ENCODE results near the gene COPRS. TPM values are rescaled to one million over a fixed set of nuclear protein-coding genes. Genes with fewer than 3 reads are reported as not detected.
"Not testable (repeated sequence)": the region's sequence is repeated elsewhere in the genome, so short reads cannot be mapped to it uniquely, and the experiment has no call there.

COPRS gene
- total RNA-seq, 1 donor from 2014 or later, result 35.4 TPM

- Histone ChIP-seq H3K27me3 (no peaks in the 10 kb centered on the region), H3K36me3 (no peaks in the 10 kb centered on the region), H3K9me3 (no peaks in the 10 kb centered on the region), H3K4me1 (peaks cover 16% of the 10 kb centered on the region), H3K27ac (no peak overlapping the region), H3K4me3 (no peak overlapping the region)
- DNase-seq (ENCODE audit: extremely low spot score in 2 of 2), result no peak
- intact Hi-C loops (cut with DNase I), result no loop called here
- TF ChIP-seq POLR2AphosphoS5 (IDR thresholded peaks at IDR 0.05; ENCODE audit: insufficient read depth in 1 of 2, low read depth in 1 of 2), result no peak
- TF ChIP-seq POLR2A (IDR thresholded peaks at IDR 0.05), result no peak
- TF ChIP-seq CTCF (IDR thresholded peaks at IDR 0.05), result no peak
These were observed 36.0 kb downstream of the COPRS start for GRCh38 chr17:31823014-31823413.

- DNase-seq (ENCODE audit: extremely low spot score in 2 of 2), result no peak
- no peaks in the 10 kb centered on the region for H3K9me3 ChIP-seq
- no peak overlapping the region for H3K27ac ChIP-seq
- H3K4me3 ChIP-seq, result no peak overlapping the region
- H3K4me1 ChIP-seq, result peaks cover 12% of the 10 kb centered on the region
- H3K27me3 ChIP-seq, result no peaks in the 10 kb centered on the region
- no peaks in the 10 kb centered on the region for H3K36me3 ChIP-seq
- intact Hi-C loops (cut with DNase I), result no loop called here
- TF ChIP-seq CTCF (IDR thresholded peaks at IDR 0.05) (no peak), POLR2AphosphoS5 (IDR thresholded peaks at IDR 0.05; ENCODE audit: insufficient read depth in 1 of 2, low read depth in 1 of 2) (no peak), POLR2A (IDR thresholded peaks at IDR 0.05) (no peak)
These were observed 38.2 kb downstream of the COPRS start for GRCh38 chr17:31820691-31821435.

GRCh38 chr17:31819578-31819977 lies 39.5 kb downstream of the COPRS start:
- Histone ChIP-seq H3K9me3 (no peaks in the 10 kb centered on the region), H3K36me3 (no peaks in the 10 kb centered on the region), H3K4me1 (peaks cover 2% of the 10 kb centered on the region), H3K27me3 (no peaks in the 10 kb centered on the region), H3K27ac (no peak overlapping the region), H3K4me3 (no peak overlapping the region)
- DNase-seq (ENCODE audit: extremely low spot score in 2 of 2), result no peak
- intact Hi-C loops (cut with DNase I), result no loop called here
- TF ChIP-seq POLR2AphosphoS5 (IDR thresholded peaks at IDR 0.05; ENCODE audit: insufficient read depth in 1 of 2, low read depth in 1 of 2) (no peak), CTCF (IDR thresholded peaks at IDR 0.05) (no peak), POLR2A (IDR thresholded peaks at IDR 0.05) (no peak)

- H3K27me3 ChIP-seq; H3K4me1 ChIP-seq; intact Hi-C loops (cut with DNase I); H3K27ac ChIP-seq; H3K4me3 ChIP-seq; H3K9me3 ChIP-seq; DNase-seq (ENCODE audit: extremely low spot score in 2 of 2); H3K36me3 ChIP-seq: not testable (repeated sequence)
These were observed 40.2 kb downstream of the COPRS start for GRCh38 chr17:31818863-31819262.

- TF ChIP-seq POLR2AphosphoS5 (IDR thresholded peaks at IDR 0.05; ENCODE audit: insufficient read depth in 1 of 2, low read depth in 1 of 2), result no peak
- TF ChIP-seq POLR2A (IDR thresholded peaks at IDR 0.05), result no peak
- no peak for TF ChIP-seq CTCF (IDR thresholded peaks at IDR 0.05)
- Histone ChIP-seq H3K9me3 (no peaks in the 10 kb centered on the region), H3K27me3 (no peaks in the 10 kb centered on the region), H3K27ac (no peak overlapping the region), H3K4me3 (no peak overlapping the region), H3K4me1 (no peaks in the 10 kb centered on the region), H3K36me3 (no peaks in the 10 kb centered on the region)
- intact Hi-C loops (cut with DNase I), result no loop called here
- DNase-seq (ENCODE audit: extremely low spot score in 2 of 2), result no peak
These were observed 43.8 kb downstream of the COPRS start for GRCh38 chr17:31815212-31815730.

Data from vagina (tissue), 2 donors.